Smooth muscle cell (in vitro differentiated cells): ENCODE data around the gene CCNO. TPM values are rescaled to one million over a fixed set of nuclear protein-coding genes. Genes with fewer than 3 reads are reported as not detected.

ENCODE experiments used
- DNase-seq: peaks from one replicate; lab custom pipeline; 2025; ENCODE audit not compliant: unreplicated experiment; lab: John Stamatoyannopoulos, UW
- H2AFZ ChIP-seq: fragments of 200-600 bp; sonication (generic); 2 replicates; pipeline ENCODE4 v1.6.0; 2016; ENCODE audit warnings: antibody characterized with exemption, low read depth, mild to moderate bottlenecking
- H3F3A ChIP-seq: fragments of 200-600 bp; sonication (generic); 2 replicates; pipeline ENCODE4 v1.6.0; 2017; ENCODE audit warnings: antibody characterized with exemption, low read depth
- H3K27ac ChIP-seq: fragments of 200-600 bp; sonication (generic); 2 replicates; pipeline ENCODE4 v1.5.1; 2016; ENCODE audit warnings: low read depth, mild to moderate bottlenecking
- H3K27me3 ChIP-seq: fragments of 200-600 bp; sonication (generic); 2 replicates; pipeline ENCODE4 v1.6.1; 2016; ENCODE audit warnings: low read depth, mild to moderate bottlenecking
- H3K36me3 ChIP-seq: fragments of 200-600 bp; sonication (generic); 2 replicates; pipeline ENCODE4 v1.5.1; 2016; ENCODE audit warnings: low read depth
- H3K4me1 ChIP-seq: fragments of 200-600 bp; sonication (generic); 2 replicates; pipeline ENCODE4 v1.5.1; 2016; ENCODE audit warnings: low read depth
- H3K4me2 ChIP-seq: fragments of 200-600 bp; sonication (generic); 2 replicates; pipeline ENCODE4 v1.6.0; 2016; ENCODE audit warnings: mild to moderate bottlenecking
- H3K4me3 ChIP-seq: fragments of 200-600 bp; sonication (generic); 2 replicates; pipeline ENCODE4 v1.5.1; 2016; ENCODE audit warnings: mild to moderate bottlenecking
- H3K79me2 ChIP-seq: fragments of 200-600 bp; sonication (generic); 2 replicates; pipeline ENCODE4 v1.6.0; 2016; ENCODE audit warnings: low read depth, mild to moderate bottlenecking
- H3K9ac ChIP-seq: fragments of 200-600 bp; sonication (generic); 2 replicates; pipeline ENCODE4 v1.6.0; 2016; ENCODE audit warnings: low read depth
- H3K9me3 ChIP-seq: fragments of 200-600 bp; sonication (generic); replicated peaks from 2 replicates; pipeline ENCODE4 v1.5.1; 2016; ENCODE audit warnings: low read depth
- H4K20me1 ChIP-seq: fragments of 200-600 bp; sonication (generic); 2 replicates; pipeline ENCODE4 v1.6.0; 2016; ENCODE audit warnings: low read depth
- CTCF ChIP-seq: fragments of 200-600 bp; sonication (generic); IDR thresholded peaks from 2 replicates; pipeline ENCODE4 v1.5.1; 2017; ENCODE audit warnings: borderline replicate concordance, mild to moderate bottlenecking, antibody characterized with exemption; ENCODE audit not compliant: insufficient read depth, poor library complexity, severe bottlenecking
- WGBS: methylation state at CpG from one replicate; pipeline ENCODE4 v1.1.7; 2016; ENCODE audit warnings: low lambda C conversion rate; 5-methylcytosine and 5-hydroxymethylcytosine counted together
- polyA plus RNA-seq: library from polyadenylated mRNA; unstranded; fragments of >200 nt; fragmentation: Nextera tagmentation; extraction: Ambion mirVana; gene quantifications from 2 replicates; pipeline ENCODE4 v1.2.1, GENCODE V29; 2016
- total RNA-seq: library from RNA; depleted of rRNA; stranded (reverse); fragments of >200 nt; gene quantifications from 2 replicates; pipeline ENCODE4 v1.2.3, GENCODE V29; 2014

Gene CCNO
- total and polyA plus RNA-seq, 2 experiments from 2014 or later = 1.7 TPM; not detected in 1

DNA sequence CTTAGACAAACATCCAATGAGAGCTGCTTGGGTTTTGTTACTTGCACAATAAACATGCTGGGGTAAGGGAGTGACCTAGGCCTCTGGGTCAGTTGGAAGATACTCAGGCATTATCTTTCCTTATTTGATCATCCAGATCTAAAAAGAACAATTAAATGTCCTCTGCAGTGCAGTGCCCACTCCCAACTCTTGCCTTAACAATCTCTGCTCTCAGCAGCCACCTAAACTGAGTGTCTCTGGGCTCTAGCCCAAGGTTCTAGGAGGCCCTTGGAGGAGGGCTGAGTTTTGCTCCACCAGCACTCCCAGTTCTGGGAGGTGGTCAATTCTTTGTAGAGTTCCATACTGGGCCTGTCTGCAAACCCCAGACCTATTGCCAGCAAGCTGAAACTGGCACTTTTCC, 8.1 kb downstream of the CCNO start:
- Histone ChIP-seq H3K4me3 (no peak overlapping the region), H3K36me3 (no peaks in the 10 kb centered on the region), H3F3A (no peaks in the 10 kb centered on the region), H3K9me3 (no peaks in the 10 kb centered on the region), H3K9ac (no peak overlapping the region), H3K27ac (no peak overlapping the region), H3K79me2 (no peaks in the 10 kb centered on the region), H3K4me2 (no peak overlapping the region), H4K20me1 (no peaks in the 10 kb centered on the region), H2AFZ (no peak overlapping the region), H3K27me3 (peaks cover 100% of the 10 kb centered on the region), H3K4me1 (peaks cover 14% of the 10 kb centered on the region)
- no peak for TF ChIP-seq CTCF
- DNase-seq = no peak

DNA sequence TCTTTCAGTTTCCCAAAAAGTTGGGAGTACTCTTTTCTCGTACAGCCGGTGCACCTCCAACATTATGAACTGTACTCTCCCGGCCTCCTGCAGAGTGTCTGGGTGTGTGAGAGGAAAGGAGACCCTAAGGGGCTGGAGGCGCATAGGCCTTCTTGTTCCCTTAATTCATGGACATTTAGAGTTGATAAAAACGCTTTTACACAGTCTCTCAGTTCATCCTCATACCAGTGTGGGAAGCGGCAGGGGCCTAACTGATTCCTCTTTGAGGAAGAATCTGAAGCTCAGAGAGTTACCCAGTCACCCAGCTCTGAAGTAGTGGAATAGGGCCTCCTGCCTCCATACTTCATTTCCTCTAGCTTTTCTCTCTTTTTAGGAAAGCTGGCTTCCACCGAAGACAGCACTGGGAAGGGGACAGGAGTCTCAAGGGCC, 9.6 kb downstream of the CCNO start:
- Histone ChIP-seq H3K27me3 (peaks cover 100% of the 10 kb centered on the region), H4K20me1 (no peaks in the 10 kb centered on the region), H2AFZ (no peak overlapping the region), H3F3A (no peaks in the 10 kb centered on the region), H3K36me3 (no peaks in the 10 kb centered on the region), H3K9me3 (no peaks in the 10 kb centered on the region), H3K4me3 (no peak overlapping the region), H3K27ac (no peak overlapping the region), H3K79me2 (no peaks in the 10 kb centered on the region), H3K4me2 (peak overlapping the region; percentile 79), H3K4me1 (peaks cover 17% of the 10 kb centered on the region), H3K9ac (no peak overlapping the region)
- TF ChIP-seq CTCF = no peak
- no peak for DNase-seq
- 41% methylated on average over 7 of the region's 7 CpGs for WGBS

GRCh38 chr5:55222985-55223811, 10.2 kb downstream of the CCNO start:
- H3K4me1 ChIP-seq = peaks cover 17% of the 10 kb centered on the region
- TF ChIP-seq CTCF = no peak
- no peak overlapping the region for H3K9ac ChIP-seq
- no peaks in the 10 kb centered on the region for H3F3A ChIP-seq
- peak overlapping the region; percentile 79 for H3K4me2 ChIP-seq
- WGBS = 4% methylated on average over 60 of the region's 61 CpGs
- H3K36me3 ChIP-seq = no peaks in the 10 kb centered on the region
- H3K4me3 ChIP-seq = peak overlapping the region; percentile 25
- H2AFZ ChIP-seq = peak overlapping the region; percentile 5
- no peaks in the 10 kb centered on the region for H4K20me1 ChIP-seq
- no peaks in the 10 kb centered on the region for H3K9me3 ChIP-seq
- no peaks in the 10 kb centered on the region for H3K79me2 ChIP-seq
- no peak for DNase-seq
- peaks cover 100% of the 10 kb centered on the region for H3K27me3 ChIP-seq
- no peak overlapping the region for H3K27ac ChIP-seq
